Liver (tissue), 9 donors: ENCODE data around the gene ENTPD8. TPM values are rescaled to one million over a fixed set of nuclear protein-coding genes. Genes with fewer than 3 reads are reported as not detected.

ENCODE experiments used
- DNase-seq: peaks from one replicate; pipeline ENCODE4 v3.0.0-alpha.2; 2017; ENCODE audit warnings: low spot score
- H3K27ac ChIP-seq, 2 donors: one replicate each; pipeline ENCODE4 v1.7.0; 2013; ENCODE audit warnings: inconsistent platforms in 2 of 2, low read length in 2 of 2, control low read depth in 1 of 2, low read depth in 1 of 2, mild to moderate bottlenecking in 1 of 2
- H3K27me3 ChIP-seq, 4 donors: one replicate each; pipeline versions ENCODE4 v1.6.1 to v1.7.0; 2013; ENCODE audit warnings: low read length in 3 of 4, inconsistent platforms in 1 of 4, mild to moderate bottlenecking in 1 of 4, moderate library complexity in 1 of 4; ENCODE audit not compliant: control insufficient read depth in 4 of 4, insufficient read depth in 4 of 4
- H3K36me3 ChIP-seq, 4 donors: one replicate each; pipeline versions ENCODE4 v1.6.1 to v1.7.0; 2013; ENCODE audit warnings: low read length in 3 of 4, mild to moderate bottlenecking in 3 of 4, low read depth in 1 of 4, moderate library complexity in 1 of 4; ENCODE audit not compliant: control insufficient read depth in 4 of 4, insufficient read depth in 3 of 4
- H3K4me1 ChIP-seq, 4 donors: one replicate each; pipeline versions ENCODE4 v1.6.1 to v1.7.0; 2013; ENCODE audit warnings: low read length in 3 of 4, mild to moderate bottlenecking in 3 of 4, moderate library complexity in 1 of 4; ENCODE audit not compliant: control insufficient read depth in 4 of 4, insufficient read depth in 4 of 4
- H3K4me3 ChIP-seq, 3 donors: one replicate each; pipeline versions ENCODE4 v1.6.1 to v1.7.0; 2013; ENCODE audit warnings: low read length in 3 of 3, control low read depth in 1 of 3, low read depth in 1 of 3, mild to moderate bottlenecking in 1 of 3
- H3K9ac ChIP-seq, 2 donors: one replicate each; pipeline ENCODE4 v1.7.0; 2013; ENCODE audit warnings: low read length in 2 of 2, mild to moderate bottlenecking in 2 of 2, moderate library complexity in 2 of 2, control low read depth in 1 of 2, low read depth in 1 of 2
- H3K9me3 ChIP-seq, 4 donors: one replicate each; pipeline versions ENCODE4 v1.6.1 to v1.7.0; 2013; ENCODE audit warnings: low read length in 3 of 4; ENCODE audit not compliant: control insufficient read depth in 4 of 4
- ATF3 ChIP-seq: IDR thresholded peaks from 2 replicates; pipeline ENCODE4 v1.6.1; 2016; ENCODE audit warnings: antibody characterized with exemption
- CTCF ChIP-seq: fragments of 150-350 bp; IDR thresholded peaks from 2 replicates; pipeline ENCODE4 v1.5.1; 2017; ENCODE audit warnings: improper control_type of control experiment, low read depth, low read length; ENCODE audit not compliant: missing input control
- EGR1 ChIP-seq, 2 donors: IDR thresholded peaks; 2 replicates each; pipeline ENCODE4 v1.6.1; 2016 to 2018; ENCODE audit warnings: antibody characterized with exemption in 2 of 2, low read depth in 2 of 2
- FOXA2 ChIP-seq: IDR thresholded peaks from 2 replicates; pipeline ENCODE4 v1.6.1; 2016; ENCODE audit warnings: antibody characterized with exemption
- HNF4A ChIP-seq, 2 donors: conservative IDR thresholded peaks; 2 replicates each; pipeline ENCODE4 v1.6.1; 2016; ENCODE audit warnings: antibody characterized with exemption in 2 of 2, mild to moderate bottlenecking in 2 of 2
- HNF4G ChIP-seq: IDR thresholded peaks from 2 replicates; pipeline ENCODE4 v1.6.1; 2016; ENCODE audit warnings: antibody characterized with exemption
- JUND ChIP-seq, 2 donors: IDR thresholded peaks; 2 replicates each; pipeline ENCODE4 v1.6.1; 2016; ENCODE audit warnings: antibody characterized with exemption in 2 of 2
- MAX ChIP-seq: IDR thresholded peaks from 2 replicates; pipeline ENCODE4 v1.6.1; 2016; ENCODE audit warnings: antibody characterized with exemption
- NR2F2 ChIP-seq: IDR thresholded peaks from 2 replicates; pipeline ENCODE4 v1.6.1; 2016; ENCODE audit warnings: antibody characterized with exemption
- RAD21 ChIP-seq, 2 donors: IDR thresholded peaks; 2 replicates each; pipeline ENCODE4 v1.6.1; 2016; ENCODE audit warnings: antibody characterized with exemption in 2 of 2, mild to moderate bottlenecking in 2 of 2
- RXRA ChIP-seq, 2 donors: IDR thresholded peaks; 2 replicates each; pipeline ENCODE4 v1.6.1; 2017 to 2018; ENCODE audit warnings: antibody characterized with exemption in 2 of 2, mild to moderate bottlenecking in 1 of 2
- SP1 ChIP-seq: IDR thresholded peaks from 2 replicates; pipeline ENCODE4 v1.6.1; 2018; ENCODE audit warnings: antibody characterized with exemption, mild to moderate bottlenecking
- TAF1 ChIP-seq: conservative IDR thresholded peaks from 2 replicates; pipeline ENCODE4 v1.6.1; 2016; ENCODE audit warnings: antibody characterized with exemption, mild to moderate bottlenecking
- YY1 ChIP-seq: IDR thresholded peaks from 2 replicates; pipeline ENCODE4 v1.6.1; 2016; ENCODE audit warnings: antibody characterized with exemption, mild to moderate bottlenecking
- WGBS: extraction: QIAGEN DNeasy Blood & Tissue Kit; methylation state at CpG from one replicate; pipeline ENCODE4 v1.1.7; 2013; 5-methylcytosine and 5-hydroxymethylcytosine counted together
- polyA plus RNA-seq, 2 donors: library from polyadenylated mRNA; stranded (reverse) in 1 of 2; unstranded in 1 of 2; fragments of 200-250 nt in 1 of 2; fragments of >200 nt in 1 of 2; fragmentation: Nextera tagmentation in 1 of 2; extraction: Ambion mirVana in 1 of 2; gene quantifications; one replicate each; pipeline versions ENCODE4 v1.2.1 to v1.2.3, GENCODE V29; 2013 to 2015
- total RNA-seq, 2 donors: library from RNA; depleted of rRNA; stranded (reverse); fragments of >200 nt; gene quantifications; one replicate each; pipeline ENCODE4 v1.2.3, GENCODE V29; 2014
- donor health status: healthy.
- donor health status: healthy.
- donor health status: healthy.
- donor health status: healthy.
- donor health status: healthy.

Gene ENTPD8
- total and polyA plus RNA-seq, 4 donors: 1.6 to 6.2 (median 4.9) TPM

- Histone ChIP-seq H3K9me3 (no peaks in the 10 kb centered on the region), H3K4me1 (peaks cover 5 to 10% (median 6%) of the 10 kb centered on the region in 4 donors)
Observed at GRCh38 chr9:137406876-137407589, 34.1 kb downstream of the ENTPD8 start.

GRCh38 chr9:137406085-137406760, 34.9 kb downstream of the ENTPD8 start:
- H3K9ac ChIP-seq: no peak overlapping the region
- peaks cover 5 to 10% (median 6%) of the 10 kb centered on the region in 4 donors for H3K4me1 ChIP-seq
- H3K4me3 ChIP-seq: peak overlapping the region in 1 of 3 donors; percentile 45
- TF ChIP-seq RXRA (IDR thresholded peaks at IDR 0.05): no peak
- no peak for TF ChIP-seq SP1
- no peak for TF ChIP-seq MAX
- TF ChIP-seq HNF4A (conservative IDR thresholded peaks at IDR 0.05): no peak
- no peak for TF ChIP-seq ATF3
- no peak for TF ChIP-seq RAD21 (IDR thresholded peaks at IDR 0.05)
- TF ChIP-seq YY1: no peak
- TF ChIP-seq TAF1: no peak
- H3K27me3 ChIP-seq: no peaks in the 10 kb centered on the region
- H3K9me3 ChIP-seq: no peaks in the 10 kb centered on the region
- WGBS: 62% methylated on average over 20 of the region's 20 CpGs
- H3K27ac ChIP-seq: no peak overlapping the region
- no peak for DNase-seq
- no peaks in the 10 kb centered on the region for H3K36me3 ChIP-seq

More at GRCh38 chr9:137406876-137407589, 34.1 kb downstream of the ENTPD8 start:
- Histone ChIP-seq H3K36me3 (no peaks in the 10 kb centered on the region), H3K27me3 (no peaks in the 10 kb centered on the region), H3K4me3 (peak overlapping the region in 1 of 3 donors; percentile 45), H3K27ac (no peak overlapping the region), H3K9ac (no peak overlapping the region)
- TF ChIP-seq RAD21 (IDR thresholded peaks at IDR 0.05): peak; percentile 59 to 76
- peak; percentile 72 for TF ChIP-seq CTCF
- no peak for TF ChIP-seq FOXA2
- no peak for TF ChIP-seq HNF4G
- no peak for TF ChIP-seq SP1
- TF ChIP-seq NR2F2: no peak
- TF ChIP-seq EGR1 (IDR thresholded peaks at IDR 0.05; ENCODE audit: low read depth in 2 of 2): no peak
- DNase-seq: peak; percentile 64
- 3% methylated on average over 63 of the region's 63 CpGs for WGBS

- Histone ChIP-seq H3K9ac (no peak overlapping the region), H3K4me1 (peaks cover 5 to 10% (median 6%) of the 10 kb centered on the region in 4 donors), H3K27me3 (no peaks in the 10 kb centered on the region), H3K4me3 (no peak overlapping the region), H3K36me3 (no peaks in the 10 kb centered on the region), H3K27ac (no peak overlapping the region), H3K9me3 (no peaks in the 10 kb centered on the region)
- no peak for TF ChIP-seq JUND (IDR thresholded peaks at IDR 0.05)
- no peak for TF ChIP-seq YY1
- TF ChIP-seq FOXA2: no peak
- TF ChIP-seq RAD21 (IDR thresholded peaks at IDR 0.05): no peak
- no peak for TF ChIP-seq HNF4A (conservative IDR thresholded peaks at IDR 0.05)
- WGBS: 93% methylated on average over 11 of the region's 11 CpGs
- no peak for DNase-seq
Observed at GRCh38 chr9:137405677-137406081, 35.5 kb downstream of the ENTPD8 start.
